ENCODE data around the gene PTTG1.

DNA sequence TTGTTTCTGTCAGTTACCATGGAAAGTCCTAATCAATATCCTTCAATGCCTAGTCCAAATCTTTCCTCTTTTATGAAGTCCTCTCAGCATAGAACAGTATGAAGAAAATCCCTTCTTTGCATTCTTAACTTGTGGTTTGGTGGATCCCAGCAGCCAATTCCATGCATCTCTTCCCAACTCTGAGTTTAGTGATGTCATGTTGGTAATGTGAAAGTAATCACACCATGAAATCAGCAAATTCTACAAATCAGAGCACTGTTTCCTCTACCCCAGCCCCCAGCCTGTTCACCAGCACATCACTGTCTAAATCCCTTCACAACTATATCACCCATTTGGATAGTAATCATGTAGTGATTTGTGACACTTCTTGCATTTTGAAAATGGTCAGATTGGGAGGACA lies 46.5 kb upstream of the PTTG1 start:
- TF ChIP-seq, protein P1, sequence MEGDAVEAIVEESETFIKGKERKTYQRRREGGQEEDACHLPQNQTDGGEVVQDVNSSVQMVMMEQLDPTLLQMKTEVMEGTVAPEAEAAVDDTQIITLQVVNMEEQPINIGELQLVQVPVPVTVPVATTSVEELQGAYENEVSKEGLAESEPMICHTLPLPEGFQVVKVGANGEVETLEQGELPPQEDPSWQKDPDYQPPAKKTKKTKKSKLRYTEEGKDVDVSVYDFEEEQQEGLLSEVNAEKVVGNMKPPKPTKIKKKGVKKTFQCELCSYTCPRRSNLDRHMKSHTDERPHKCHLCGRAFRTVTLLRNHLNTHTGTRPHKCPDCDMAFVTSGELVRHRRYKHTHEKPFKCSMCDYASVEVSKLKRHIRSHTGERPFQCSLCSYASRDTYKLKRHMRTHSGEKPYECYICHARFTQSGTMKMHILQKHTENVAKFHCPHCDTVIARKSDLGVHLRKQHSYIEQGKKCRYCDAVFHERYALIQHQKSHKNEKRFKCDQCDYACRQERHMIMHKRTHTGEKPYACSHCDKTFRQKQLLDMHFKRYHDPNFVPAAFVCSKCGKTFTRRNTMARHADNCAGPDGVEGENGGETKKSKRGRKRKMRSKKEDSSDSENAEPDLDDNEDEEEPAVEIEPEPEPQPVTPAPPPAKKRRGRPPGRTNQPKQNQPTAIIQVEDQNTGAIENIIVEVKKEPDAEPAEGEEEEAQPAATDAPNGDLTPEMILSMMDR (IDR thresholded peaks at IDR 0.05; ENCODE audit: low read depth, low read length), result no peak
- TF ChIP-seq EZH2phosphoT487 (IDR thresholded peaks at IDR 0.05; ENCODE audit: low read depth), result no peak

Measured in OCI-LY3 (cell line).